IMR-90 (cell line): ENCODE results near the gene MAEL. TPM values are rescaled to one million over a fixed set of nuclear protein-coding genes. Genes with fewer than 3 reads are reported as not detected.

ENCODE experiments used
- ATAC-seq: fragments of 200-7000 bp; cut with Tn5 transposase; 2 replicates; pipeline ENCODE4 v1.9.1; 2020; ENCODE audit warnings: low read depth, mild to moderate bottlenecking, moderate library complexity
- BruUV-seq: library from RNA; stranded (reverse); fragments of 400-500 nt; replicated peaks from 2 replicates; lab custom pipeline; 2021; lab: Mats Ljungman, UMichigan
- CTCF ChIA-PET: fragments of 300-600 bp; formaldehyde crosslinking; extraction: SDS; loops from one replicate; lab custom pipeline; 2021; ENCODE audit warnings: antibody characterized with exemption; lab: Yijun Ruan, JAX
- POLR2A ChIA-PET: fragments of 300-600 bp; sonication (Branson Sonifier 250); formaldehyde crosslinking; loops from one replicate; lab custom pipeline; 2022; ENCODE audit warnings: antibody characterized with exemption; ENCODE audit not compliant: unreplicated experiment; lab: Charles Lee
- DNase-seq: peaks from one replicate; pipeline ENCODE4 v3.0.0; 2013
- H2AFZ ChIP-seq: replicated peaks from 2 replicates; pipeline ENCODE3; 2013; ENCODE audit warnings: low read length, mild to moderate bottlenecking; ENCODE audit not compliant: poor library complexity
- H2AK5ac ChIP-seq: 2 replicates; pipeline ENCODE4 v1.6.1; 2013; ENCODE audit warnings: low read depth, low read length, inconsistent platforms
- H2AK9ac ChIP-seq: replicated peaks from 2 replicates; pipeline ENCODE3; 2013; ENCODE audit warnings: mild to moderate bottlenecking, low read depth, low read length, moderate library complexity; ENCODE audit not compliant: poor library complexity
- H2BK120ac ChIP-seq: 2 replicates; pipeline ENCODE4 v1.6.1; 2013; ENCODE audit warnings: low read depth, low read length, inconsistent platforms
- H2BK15ac ChIP-seq: 3 replicates; pipeline ENCODE4 v1.6.1; 2013; ENCODE audit warnings: low read depth, low read length, inconsistent platforms
- H2BK20ac ChIP-seq: 2 replicates; pipeline ENCODE4 v1.6.1; 2013; ENCODE audit warnings: low read depth, mild to moderate bottlenecking, inconsistent platforms, low read length, moderate library complexity
- H2BK5ac ChIP-seq: 2 replicates; pipeline ENCODE4 v1.6.1; 2013; ENCODE audit warnings: mild to moderate bottlenecking, low read depth, low read length, inconsistent platforms; ENCODE audit not compliant: poor library complexity, severe bottlenecking
- H3K14ac ChIP-seq: replicated peaks from 2 replicates; pipeline ENCODE4 v1.6.1; 2013; ENCODE audit warnings: low read depth, low read length, inconsistent platforms
- H3K18ac ChIP-seq: 2 replicates; pipeline ENCODE4 v1.6.1; 2013; ENCODE audit warnings: low read depth, low read length, control low read depth
- H3K23ac ChIP-seq: 2 replicates; pipeline ENCODE4 v1.6.1; 2013; ENCODE audit warnings: low read depth, low read length, inconsistent platforms
- H3K27ac ChIP-seq: 2 replicates; pipeline ENCODE4 v1.5.1; 2013; ENCODE audit warnings: mild to moderate bottlenecking, control low read depth, low read length; ENCODE audit not compliant: insufficient read depth
- H3K27me3 ChIP-seq: 2 replicates; pipeline ENCODE4 v1.6.1; 2013; ENCODE audit warnings: low read length; ENCODE audit not compliant: control insufficient read depth, insufficient read depth
- H3K36me3 ChIP-seq: 2 replicates; pipeline ENCODE4 v1.6.1; 2013; ENCODE audit warnings: low read length, mixed read lengths; ENCODE audit not compliant: control insufficient read depth, insufficient read depth
- H3K4ac ChIP-seq: 2 replicates; pipeline ENCODE4 v1.6.1; 2013; ENCODE audit warnings: low read depth, low read length, inconsistent platforms
- H3K4me1 ChIP-seq: 2 replicates; pipeline ENCODE4 v1.6.1; 2013; ENCODE audit warnings: low read length, mixed read lengths; ENCODE audit not compliant: control insufficient read depth, insufficient read depth
- H3K4me2 ChIP-seq: 2 replicates; pipeline ENCODE4 v1.6.1; 2013; ENCODE audit warnings: low read depth, mild to moderate bottlenecking, control low read depth, low read length, moderate library complexity
- H3K4me3 ChIP-seq: 2 replicates; pipeline ENCODE4 v1.5.1; 2013; ENCODE audit warnings: low read depth, mild to moderate bottlenecking, control low read depth, low read length, moderate library complexity; ENCODE audit not compliant: insufficient read depth
- H3K56ac ChIP-seq: 2 replicates; pipeline ENCODE4 v1.6.1; 2013; ENCODE audit warnings: low read length, inconsistent platforms; ENCODE audit not compliant: insufficient read depth; ENCODE audit errors: extremely low read depth
- H3K79me1 ChIP-seq, 2 experiments: 2 replicates each; pipeline ENCODE4 v1.6.1; 2013; ENCODE audit warnings: low read length in 2 of 2, inconsistent platforms in 1 of 2, low read depth in 1 of 2
- H3K9ac ChIP-seq: 2 replicates; pipeline ENCODE4 v1.6.1; 2013; ENCODE audit warnings: low read depth, low read length, control low read depth
- H3K9me1 ChIP-seq: 2 replicates; pipeline ENCODE4 v1.6.1; 2013; ENCODE audit warnings: low read length, inconsistent platforms; ENCODE audit not compliant: insufficient read depth
- H3K9me3 ChIP-seq: 2 replicates; pipeline ENCODE4 v1.6.1; 2013; ENCODE audit warnings: low read length; ENCODE audit not compliant: control insufficient read depth, insufficient read depth
- H4K20me1 ChIP-seq: 2 replicates; pipeline ENCODE4 v1.6.1; 2013; ENCODE audit warnings: low read length, inconsistent platforms; ENCODE audit not compliant: insufficient read depth
- H4K5ac ChIP-seq: 2 replicates; pipeline ENCODE4 v1.6.1; 2013; ENCODE audit warnings: mild to moderate bottlenecking, low read depth, low read length, control low read depth
- H4K8ac ChIP-seq, 2 experiments: 2 replicates each; pipeline ENCODE4 v1.6.1; 2013; ENCODE audit warnings: low read depth in 2 of 2, low read length in 2 of 2, control low read depth in 1 of 2, inconsistent platforms in 1 of 2
- H4K91ac ChIP-seq: 2 replicates; pipeline ENCODE4 v1.6.1; 2013; ENCODE audit warnings: low read depth, low read length, inconsistent platforms; ENCODE audit not compliant: insufficient read depth
- CEBPB ChIP-seq: IDR thresholded peaks from 2 replicates; pipeline ENCODE4 v1.6.1; 2012; ENCODE audit warnings: low read depth, low read length, improper control_type of control experiment
- CHD1 ChIP-seq: IDR thresholded peaks from 2 replicates; pipeline ENCODE4 v1.6.1; 2012; ENCODE audit warnings: low read depth, low read length, improper control_type of control experiment
- MAZ ChIP-seq: IDR thresholded peaks from 2 replicates; pipeline ENCODE4 v1.6.1; 2012; ENCODE audit warnings: low read depth, mild to moderate bottlenecking, low read length, improper control_type of control experiment, moderate library complexity, borderline replicate concordance
- RAD21 ChIP-seq: IDR thresholded peaks from 2 replicates; pipeline ENCODE4 v1.6.1; 2012; ENCODE audit warnings: low read length, improper control_type of control experiment
- WGBS, 2 experiments: methylation state at CpG; one replicate each; pipeline versions ENCODE4 v1.1.5 to v1.1.7; 2013; ENCODE audit warnings: missing lambda C conversion rate in 2 of 2; ENCODE audit not compliant: insufficient read length in 1 of 2; ENCODE audit errors: extremely low coverage in 2 of 2; 5-methylcytosine and 5-hydroxymethylcytosine counted together
- dilution Hi-C: fragments of 300-500 bp; cut with HindIII; formaldehyde crosslinking; loops from one replicate; pipeline ENCODE4 v1.14.3; 2018; ENCODE audit warnings: low sequenced_read_pairs; ENCODE audit not compliant: unreplicated experiment
- in situ Hi-C: fragments of 300-500 bp; cut with MboI; formaldehyde crosslinking; loops from 3 replicates; pipeline ENCODE4 v1.14.3; 2019; ENCODE audit warnings: low sequenced_read_pairs, inconsistent platforms, mixed read lengths
- intact Hi-C: fragments of 100-400 bp; cut with micrococcal nuclease; formaldehyde crosslinking; loops from 2 replicates; pipeline ENCODE4 v1.10.0; 2022
- polyA plus RNA-seq, 3 experiments: library from polyadenylated mRNA; depleted of rRNA; stranded (reverse); fragments of >200 nt; gene quantifications; 2 replicates each; pipeline ENCODE4 v1.2.3, GENCODE V29; 2012; ENCODE audit warnings: low replicate concordance in 1 of 3
- total RNA-seq: library from RNA; depleted of rRNA; stranded (reverse); fragments of >200 nt; gene quantifications from 2 replicates; pipeline ENCODE4 v1.2.3, GENCODE V29; 2012
- TF ChIP-seq, protein P1 (sequence below): conservative IDR thresholded peaks from 2 replicates; pipeline ENCODE4 v1.5.1; 2012; ENCODE audit warnings: mild to moderate bottlenecking, low read depth, low read length, improper control_type of control experiment
- TF ChIP-seq, protein P2 (sequence below): fragments of 150-350 bp; IDR thresholded peaks from 2 replicates; pipeline ENCODE4 v1.6.1; 2016; ENCODE audit warnings: low read depth, mild to moderate bottlenecking, low read length, moderate library complexity, borderline replicate concordance

MAEL gene
- total and polyA plus RNA-seq, 2 of the 4 experiments (the other 2 are of a cell fraction), result not detected

DNA sequence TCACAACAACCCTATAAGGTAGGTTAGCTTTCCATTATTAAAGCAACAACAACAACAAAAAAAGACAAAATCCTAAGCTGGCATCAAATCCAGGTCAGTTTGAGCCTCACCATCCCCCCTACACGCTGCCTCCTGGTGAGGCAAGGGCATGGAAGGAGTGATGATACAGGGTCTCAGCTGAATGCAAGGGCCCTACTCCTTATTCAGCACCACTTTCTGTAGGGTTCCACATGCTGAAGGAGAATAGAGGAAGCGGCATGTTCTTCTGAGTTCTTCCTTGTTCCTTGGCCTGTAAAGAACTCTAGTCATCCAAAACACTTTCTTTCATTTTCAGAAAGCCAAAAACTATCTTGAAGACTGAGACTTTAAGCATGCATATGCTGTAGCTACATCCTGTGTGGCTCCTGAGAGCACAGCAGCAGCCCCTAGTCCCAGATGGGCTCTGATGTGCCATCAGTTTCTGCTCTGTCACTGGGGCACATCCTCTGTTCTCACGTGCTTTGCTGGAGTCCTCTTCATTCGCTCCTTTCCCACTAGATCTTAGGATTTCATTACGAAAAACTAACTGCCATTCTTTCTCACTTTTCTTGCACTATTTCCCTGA, 19.9 kb upstream of the MAEL start:
- intact Hi-C loops (no loop called here), in situ Hi-C loops (no loop called here), dilution Hi-C loops (no loop called here)
- no peak overlapping the region for H3K4me3 ChIP-seq
- no peak overlapping the region for H3K14ac ChIP-seq
- no peak overlapping the region for H3K18ac ChIP-seq
- H4K91ac ChIP-seq, result no peak overlapping the region
- H4K20me1 ChIP-seq, result no peaks in the 10 kb centered on the region
- ATAC-seq (no peak), DNase-seq (no peak)
- no peak overlapping the region for H2BK5ac ChIP-seq
- peaks cover 16% of the 10 kb centered on the region for H3K27me3 ChIP-seq
- no peak overlapping the region for H3K4ac ChIP-seq
- H3K4me2 ChIP-seq, result no peak overlapping the region
- H3K9ac ChIP-seq, result no peak overlapping the region
- CTCF ChIA-PET, result interaction anchor here (0.9 kb wide), 1 partner anchor 9 kb away, joined by 3 read pairs; no protein-coding TSS in a partner anchor
- H2AK5ac ChIP-seq, result no peak overlapping the region
- H3K27ac ChIP-seq, result no peak overlapping the region
- H4K8ac ChIP-seq, result no peak overlapping the region
- H3K23ac ChIP-seq, result no peak overlapping the region
- no peaks in the 10 kb centered on the region for H3K4me1 ChIP-seq
- no peak overlapping the region for H2BK15ac ChIP-seq
- 55% methylated on average over 3 of the region's 5 CpGs; no CpG with 5 or more reads in 1 of the 2 experiments for WGBS, 2 experiments
- no peaks in the 10 kb centered on the region for H3K36me3 ChIP-seq
- no peak overlapping the region for H2AFZ ChIP-seq
- no peaks in the 10 kb centered on the region for H3K9me3 ChIP-seq
- no peak overlapping the region for H2AK9ac ChIP-seq
- TF ChIP-seq CHD1 (no peak), RAD21 (no peak), MAZ (no peak), CEBPB (no peak)
- TF ChIP-seq, protein P1, sequence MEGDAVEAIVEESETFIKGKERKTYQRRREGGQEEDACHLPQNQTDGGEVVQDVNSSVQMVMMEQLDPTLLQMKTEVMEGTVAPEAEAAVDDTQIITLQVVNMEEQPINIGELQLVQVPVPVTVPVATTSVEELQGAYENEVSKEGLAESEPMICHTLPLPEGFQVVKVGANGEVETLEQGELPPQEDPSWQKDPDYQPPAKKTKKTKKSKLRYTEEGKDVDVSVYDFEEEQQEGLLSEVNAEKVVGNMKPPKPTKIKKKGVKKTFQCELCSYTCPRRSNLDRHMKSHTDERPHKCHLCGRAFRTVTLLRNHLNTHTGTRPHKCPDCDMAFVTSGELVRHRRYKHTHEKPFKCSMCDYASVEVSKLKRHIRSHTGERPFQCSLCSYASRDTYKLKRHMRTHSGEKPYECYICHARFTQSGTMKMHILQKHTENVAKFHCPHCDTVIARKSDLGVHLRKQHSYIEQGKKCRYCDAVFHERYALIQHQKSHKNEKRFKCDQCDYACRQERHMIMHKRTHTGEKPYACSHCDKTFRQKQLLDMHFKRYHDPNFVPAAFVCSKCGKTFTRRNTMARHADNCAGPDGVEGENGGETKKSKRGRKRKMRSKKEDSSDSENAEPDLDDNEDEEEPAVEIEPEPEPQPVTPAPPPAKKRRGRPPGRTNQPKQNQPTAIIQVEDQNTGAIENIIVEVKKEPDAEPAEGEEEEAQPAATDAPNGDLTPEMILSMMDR, result no peak
- TF ChIP-seq, protein P2, sequence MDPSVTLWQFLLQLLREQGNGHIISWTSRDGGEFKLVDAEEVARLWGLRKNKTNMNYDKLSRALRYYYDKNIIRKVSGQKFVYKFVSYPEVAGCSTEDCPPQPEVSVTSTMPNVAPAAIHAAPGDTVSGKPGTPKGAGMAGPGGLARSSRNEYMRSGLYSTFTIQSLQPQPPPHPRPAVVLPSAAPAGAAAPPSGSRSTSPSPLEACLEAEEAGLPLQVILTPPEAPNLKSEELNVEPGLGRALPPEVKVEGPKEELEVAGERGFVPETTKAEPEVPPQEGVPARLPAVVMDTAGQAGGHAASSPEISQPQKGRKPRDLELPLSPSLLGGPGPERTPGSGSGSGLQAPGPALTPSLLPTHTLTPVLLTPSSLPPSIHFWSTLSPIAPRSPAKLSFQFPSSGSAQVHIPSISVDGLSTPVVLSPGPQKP, result no peak
- no peak overlapping the region for H2BK120ac ChIP-seq
- H4K5ac ChIP-seq, result no peak overlapping the region
- no peaks in the 10 kb centered on the region for H3K79me1 ChIP-seq
- POLR2A ChIA-PET, result no interaction called here
- H3K9me1 ChIP-seq, result no peaks in the 10 kb centered on the region
- no peak overlapping the region for H2BK20ac ChIP-seq
- no peak overlapping the region for H3K56ac ChIP-seq
- no TSS peak for BruUV-seq
